Measurements from ENCODE around the gene IQGAP3.

DNA sequence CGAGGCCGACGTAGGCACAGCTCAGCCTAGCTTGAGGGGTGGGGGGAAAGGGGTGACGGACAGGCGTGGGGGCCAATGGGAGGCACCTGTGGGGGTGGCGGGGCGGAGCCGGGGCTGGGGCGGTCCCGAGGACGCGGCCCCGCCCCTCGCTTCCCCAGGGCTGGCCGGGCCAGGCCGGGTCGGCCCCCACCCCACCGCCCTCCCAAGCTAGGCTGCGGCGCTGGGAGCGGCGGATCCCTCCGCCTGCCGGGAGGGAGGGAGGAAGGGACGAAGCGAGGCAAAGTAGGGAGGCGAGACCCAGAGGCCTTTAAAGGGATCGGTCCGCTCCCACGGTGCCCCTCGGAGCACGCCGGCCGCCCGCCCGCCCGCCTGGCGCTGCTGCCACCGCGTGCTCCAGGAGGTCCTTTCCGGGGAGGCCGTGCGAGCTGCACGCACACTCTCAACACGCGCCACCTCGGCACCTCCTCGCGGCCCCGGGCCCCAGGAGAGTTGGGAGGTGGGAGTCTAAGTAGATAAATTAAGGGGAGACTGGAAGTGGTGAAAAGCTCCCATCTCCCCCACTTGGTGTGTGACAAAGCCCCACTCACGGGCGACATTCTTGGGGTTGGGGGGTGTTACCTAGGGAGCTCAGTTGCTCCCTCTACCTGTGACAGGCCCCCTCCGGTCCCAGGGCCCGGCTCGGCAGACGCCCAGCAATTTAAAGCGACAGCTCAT, 71.4 kb downstream of the IQGAP3 start:
- TF ChIP-seq TCF12 (IDR thresholded peaks at IDR 0.05; ENCODE audit: low read depth) (peak; percentile 30; the same call in 1 of the 2 replicates), RAD21 (IDR thresholded peaks at IDR 0.05; ENCODE audit: low read depth) (no peak; the same call in 1 of the 2 replicates), EP300 (IDR thresholded peaks at IDR 0.05; ENCODE audit: borderline replicate concordance) (peak; percentile 11; the same call in 1 of the 2 replicates), FOXM1 (IDR thresholded peaks at IDR 0.05; ENCODE audit: borderline replicate concordance, low read depth) (no peak), REST (IDR thresholded peaks at IDR 0.05; ENCODE audit: low read depth) (no peak), CREB1 (IDR thresholded peaks at IDR 0.05; ENCODE audit: low read depth) (0 out of 2 replicates have a peak, but pooled peaks have one; percentile 15), TAF1 (IDR thresholded peaks at IDR 0.05; ENCODE audit: low read depth) (peak; percentile 61), EGR1 (IDR thresholded peaks at IDR 0.05) (peak; percentile 53; the same call in 1 of the 2 replicates), CEBPB (IDR thresholded peaks at IDR 0.05) (no peak), YY1 (IDR thresholded peaks at IDR 0.05; ENCODE audit: low read depth) (0 out of 2 replicates have a peak, but pooled peaks have one; percentile 35), ZBTB7A (IDR thresholded peaks at IDR 0.05; ENCODE audit: low read depth) (peak; percentile 84; the same call in 1 of the 2 replicates)
- TF ChIP-seq, protein P1, sequence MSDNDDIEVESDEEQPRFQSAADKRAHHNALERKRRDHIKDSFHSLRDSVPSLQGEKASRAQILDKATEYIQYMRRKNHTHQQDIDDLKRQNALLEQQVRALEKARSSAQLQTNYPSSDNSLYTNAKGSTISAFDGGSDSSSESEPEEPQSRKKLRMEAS (IDR thresholded peaks at IDR 0.05) = peak; percentile 94
- TF ChIP-seq, protein P2, sequence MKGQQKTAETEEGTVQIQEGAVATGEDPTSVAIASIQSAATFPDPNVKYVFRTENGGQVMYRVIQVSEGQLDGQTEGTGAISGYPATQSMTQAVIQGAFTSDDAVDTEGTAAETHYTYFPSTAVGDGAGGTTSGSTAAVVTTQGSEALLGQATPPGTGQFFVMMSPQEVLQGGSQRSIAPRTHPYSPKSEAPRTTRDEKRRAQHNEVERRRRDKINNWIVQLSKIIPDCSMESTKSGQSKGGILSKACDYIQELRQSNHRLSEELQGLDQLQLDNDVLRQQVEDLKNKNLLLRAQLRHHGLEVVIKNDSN (IDR thresholded peaks at IDR 0.05) = no peak; the same call in 1 of the 2 replicates

Measured in Ishikawa (cell line).